K562 (cell line): Measurements from ENCODE around the gene ZNF487. TPM values are rescaled to one million over a fixed set of nuclear protein-coding genes. Genes with fewer than 3 reads are reported as not detected.

Experiments
- AFF1 ChIP-seq, 2 experiments: fragments of 450-650 bp; IDR thresholded peaks; 2 replicates each; pipeline ENCODE4 v1.6.1; 2018; ENCODE audit warnings: mild to moderate bottlenecking in 2 of 2, low read depth in 1 of 2; ENCODE audit not compliant: partially characterized antibody in 2 of 2
- CBFA2T3 ChIP-seq: fragments of 450-650 bp; IDR thresholded peaks from 2 replicates; pipeline ENCODE4 v1.6.1; 2017
- FOSL1 ChIP-seq: fragments of 200-800 bp; sonication (Bioruptor generic); conservative IDR thresholded peaks from 2 replicates; pipeline ENCODE4 v1.6.1; 2016; ENCODE audit warnings: missing genetic modification characterization, missing compliant biosample characterization
- HEY1 ChIP-seq: fragments of 250-450 bp; sonication (Bioruptor Pico); IDR thresholded peaks from 2 replicates; pipeline ENCODE4 v1.5.0; 2020; ENCODE audit warnings: mild to moderate bottlenecking, moderate library complexity, borderline replicate concordance
- PREB ChIP-seq: sonication (generic); formaldehyde crosslinking; IDR thresholded peaks from 2 replicates; pipeline ENCODE4 v1.8.1; 2023; ENCODE audit warnings: mild to moderate bottlenecking, missing genetic modification reagents
- PTBP1 ChIP-seq: fragments of 200-400 bp; formaldehyde crosslinking; IDR thresholded peaks from 2 replicates; pipeline ENCODE4 v1.6.1; 2017; ENCODE audit warnings: low read depth, low read length
- SMAD2 ChIP-seq: fragments of 150-350 bp; IDR thresholded peaks from 2 replicates; pipeline ENCODE4 v1.6.1; 2014; ENCODE audit warnings: low read depth, mild to moderate bottlenecking, low read length
- YY1 ChIP-seq, 3 experiments: IDR thresholded peaks; 2 replicates each; pipeline ENCODE4 v1.6.1; 2011; ENCODE audit warnings: low read length in 2 of 3, mild to moderate bottlenecking in 2 of 3, moderate library complexity in 2 of 3, borderline replicate concordance in 1 of 3, control low read depth in 1 of 3, low read depth in 1 of 3; ENCODE audit not compliant: insufficient read depth in 3 of 3, insufficient replicate concordance in 2 of 3, control insufficient read depth in 1 of 3, insufficient read length in 1 of 3; ENCODE audit errors: extremely low read depth in 1 of 3
- ZEB2 ChIP-seq: fragments of 450-650 bp; IDR thresholded peaks from 2 replicates; pipeline ENCODE4 v1.6.1; 2016
- ZNF57 ChIP-seq: fragments of 450-650 bp; formaldehyde crosslinking; IDR thresholded peaks from 2 replicates; pipeline ENCODE4 v1.4.0; 2020; ENCODE audit warnings: mild to moderate bottlenecking, moderate library complexity
- ZNF695 ChIP-seq: fragments of 450-650 bp; formaldehyde crosslinking; IDR thresholded peaks from 2 replicates; pipeline ENCODE4 v1.4.0; 2020; ENCODE audit warnings: mild to moderate bottlenecking, moderate library complexity
- ZNF696 ChIP-seq: fragments of 250-450 bp; sonication (Bioruptor Pico); conservative IDR thresholded peaks from 2 replicates; pipeline ENCODE4 v1.4.0; 2020; ENCODE audit warnings: mild to moderate bottlenecking, moderate library complexity
- ZNF785 ChIP-seq: fragments of 250-450 bp; sonication (Bioruptor Pico); IDR thresholded peaks from 2 replicates; pipeline ENCODE4 v1.4.0; 2020; ENCODE audit warnings: mild to moderate bottlenecking
- polyA plus RNA-seq, 8 experiments: library from polyadenylated mRNA; depleted of rRNA in 4 of 8; stranded (reverse) in 5 of 8; unstranded in 3 of 8; fragments of >200 nt; fragmentation: Nextera tagmentation in 2 of 8; fragmentation: Illumina TruSeq in 1 of 8; extraction: Ambion mirVana in 2 of 8; extraction: Trizol in 1 of 8; gene quantifications; 2 replicates each; pipeline versions ENCODE4 v1.2.1 to v1.2.3, GENCODE V29; 2011 to 2014; ENCODE audit warnings: inconsistent platforms in 1 of 8, missing spikeins in 1 of 8
- total RNA-seq, 7 experiments: library from RNA; depleted of rRNA in 6 of 7; stranded (reverse); fragments of >200 nt in 6 of 7; fragmentation: Illumina TruSeq in 2 of 7; extraction: Trizol in 2 of 7; gene quantifications; 2 replicates each; pipeline versions ENCODE4 v1.2.1 to v1.2.3, GENCODE V29; 2011 to 2021; ENCODE audit warnings: low replicate concordance in 1 of 7
- TF ChIP-seq, protein P1 (sequence below): fragments of 250-450 bp; sonication (Bioruptor Pico); IDR thresholded peaks from 2 replicates; pipeline ENCODE4 v1.8.0; 2022; ENCODE audit warnings: inconsistent platforms
- TF ChIP-seq, protein P2 (sequence below): sonication (generic); formaldehyde crosslinking; IDR thresholded peaks from 2 replicates; pipeline ENCODE4 v1.8.1; 2023; ENCODE audit warnings: mild to moderate bottlenecking, missing genetic modification reagents
- TF ChIP-seq, protein P3 (sequence below): fragments of 450-650 bp; formaldehyde crosslinking; IDR thresholded peaks from 2 replicates; pipeline ENCODE4 v1.4.0; 2022; ENCODE audit warnings: missing genetic modification characterization

The ZNF487 gene
- total and polyA plus RNA-seq, 9 of the 15 experiments (the other 6 are each of a cell fraction or from before 2014, with no cell fraction given), result 1.9 to 6.5 (median 4.2) TPM

GRCh38 chr10:43407576-43408330, 29.2 kb upstream of the ZNF487 start (continued):
- TF ChIP-seq PREB (CRISPR knock-in tag) (no peak), CBFA2T3 (peak; percentile 2; the same call in 1 of the 2 replicates), ZNF696 (CRISPR knock-in tag) (no peak), ZNF785 (CRISPR knock-in tag) (no peak), YY1 (IDR thresholded peaks at IDR 0.05; ENCODE audit: borderline replicate concordance in 1 of 3, control insufficient read depth in 1 of 3, extremely low read depth in 1 of 3, insufficient read depth in 3 of 3, insufficient read length in 1 of 3, insufficient replicate concordance in 2 of 3, low read depth in 1 of 3, low read length in 2 of 3) (peak in 1 of 3 experiments; percentile 79), FOSL1 (tag) (no peak; the same call in 1 of the 2 replicates), HEY1 (CRISPR knock-in tag) (no peak), ZEB2 (no peak; the same call in 1 of the 2 replicates), ZNF695 (CRISPR knock-in tag) (no peak; the same call in 1 of the 2 replicates), ZNF57 (CRISPR knock-in tag) (no peak), PTBP1 (no peak), SMAD2 (no peak), AFF1 (IDR thresholded peaks at IDR 0.05; ENCODE audit: low read depth in 1 of 2, partially characterized antibody in 2 of 2) (peak; percentile 76 to 85)
- TF ChIP-seq, protein P1, sequence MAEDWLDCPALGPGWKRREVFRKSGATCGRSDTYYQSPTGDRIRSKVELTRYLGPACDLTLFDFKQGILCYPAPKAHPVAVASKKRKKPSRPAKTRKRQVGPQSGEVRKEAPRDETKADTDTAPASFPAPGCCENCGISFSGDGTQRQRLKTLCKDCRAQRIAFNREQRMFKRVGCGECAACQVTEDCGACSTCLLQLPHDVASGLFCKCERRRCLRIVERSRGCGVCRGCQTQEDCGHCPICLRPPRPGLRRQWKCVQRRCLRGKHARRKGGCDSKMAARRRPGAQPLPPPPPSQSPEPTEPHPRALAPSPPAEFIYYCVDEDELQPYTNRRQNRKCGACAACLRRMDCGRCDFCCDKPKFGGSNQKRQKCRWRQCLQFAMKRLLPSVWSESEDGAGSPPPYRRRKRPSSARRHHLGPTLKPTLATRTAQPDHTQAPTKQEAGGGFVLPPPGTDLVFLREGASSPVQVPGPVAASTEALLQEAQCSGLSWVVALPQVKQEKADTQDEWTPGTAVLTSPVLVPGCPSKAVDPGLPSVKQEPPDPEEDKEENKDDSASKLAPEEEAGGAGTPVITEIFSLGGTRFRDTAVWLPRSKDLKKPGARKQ (CRISPR knock-in tag), result no peak
- TF ChIP-seq, protein P2, sequence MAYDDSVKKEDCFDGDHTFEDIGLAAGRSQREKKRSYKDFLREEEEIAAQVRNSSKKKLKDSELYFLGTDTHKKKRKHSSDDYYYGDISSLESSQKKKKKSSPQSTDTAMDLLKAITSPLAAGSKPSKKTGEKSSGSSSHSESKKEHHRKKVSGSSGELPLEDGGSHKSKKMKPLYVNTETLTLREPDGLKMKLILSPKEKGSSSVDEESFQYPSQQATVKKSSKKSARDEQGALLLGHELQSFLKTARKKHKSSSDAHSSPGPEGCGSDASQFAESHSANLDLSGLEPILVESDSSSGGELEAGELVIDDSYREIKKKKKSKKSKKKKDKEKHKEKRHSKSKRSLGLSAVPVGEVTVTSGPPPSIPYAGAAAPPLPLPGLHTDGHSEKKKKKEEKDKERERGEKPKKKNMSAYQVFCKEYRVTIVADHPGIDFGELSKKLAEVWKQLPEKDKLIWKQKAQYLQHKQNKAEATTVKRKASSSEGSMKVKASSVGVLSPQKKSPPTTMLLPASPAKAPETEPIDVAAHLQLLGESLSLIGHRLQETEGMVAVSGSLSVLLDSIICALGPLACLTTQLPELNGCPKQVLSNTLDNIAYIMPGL (CRISPR knock-in tag), result 0 out of 2 replicates have a peak, but pooled peaks have one; percentile 7
- TF ChIP-seq, protein P3, sequence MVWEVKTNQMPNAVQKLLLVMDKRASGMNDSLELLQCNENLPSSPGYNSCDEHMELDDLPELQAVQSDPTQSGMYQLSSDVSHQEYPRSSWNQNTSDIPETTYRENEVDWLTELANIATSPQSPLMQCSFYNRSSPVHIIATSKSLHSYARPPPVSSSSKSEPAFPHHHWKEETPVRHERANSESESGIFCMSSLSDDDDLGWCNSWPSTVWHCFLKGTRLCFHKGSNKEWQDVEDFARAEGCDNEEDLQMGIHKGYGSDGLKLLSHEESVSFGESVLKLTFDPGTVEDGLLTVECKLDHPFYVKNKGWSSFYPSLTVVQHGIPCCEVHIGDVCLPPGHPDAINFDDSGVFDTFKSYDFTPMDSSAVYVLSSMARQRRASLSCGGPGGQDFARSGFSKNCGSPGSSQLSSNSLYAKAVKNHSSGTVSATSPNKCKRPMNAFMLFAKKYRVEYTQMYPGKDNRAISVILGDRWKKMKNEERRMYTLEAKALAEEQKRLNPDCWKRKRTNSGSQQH (CRISPR knock-in tag), result no peak
